NB4 (cell line): ENCODE results near the gene ARHGEF10L.
"Not testable (repeated sequence)": the region's sequence is repeated elsewhere in the genome, so short reads cannot be mapped to it uniquely, and the experiment has no call there.

ENCODE experiments used
- DNase-seq: peaks from one replicate; pipeline ENCODE4 v3.0.0; 2010; ENCODE audit warnings: low read depth
- H3K4me3 ChIP-seq: one replicate; pipeline ENCODE4 v1.5.1; 2011; ENCODE audit warnings: mild to moderate bottlenecking, low read depth, low read length, moderate library complexity
- CTCF ChIP-seq: IDR thresholded peaks from one replicate; pipeline ENCODE4 v1.5.1; 2012; ENCODE audit warnings: low read depth, low read length
- MAX ChIP-seq: IDR thresholded peaks from 2 replicates; pipeline ENCODE4 v1.6.1; 2011; ENCODE audit warnings: low read depth, low read length
- MYC ChIP-seq: IDR thresholded peaks from 2 replicates; pipeline ENCODE4 v1.6.1; 2011; ENCODE audit warnings: low read depth, low read length
- POLR2A ChIP-seq: IDR thresholded peaks from 2 replicates; pipeline ENCODE4 v1.6.1; 2011; ENCODE audit warnings: mild to moderate bottlenecking; ENCODE audit not compliant: insufficient read length; ENCODE audit errors: extremely low read depth

Gene ARHGEF10L

GRCh38 chr1:17502326-17502778 is 37.1 kb upstream of the ARHGEF10L start:
- DNase-seq, result peak; percentile 74
- TF ChIP-seq CTCF (peak; percentile 91), MAX (no peak)
- no peak overlapping the region for H3K4me3 ChIP-seq

- no peak for TF ChIP-seq MAX
- no peak for TF ChIP-seq POLR2A
- TF ChIP-seq CTCF, result no peak
- TF ChIP-seq MYC, result no peak
- DNase-seq, result no peak
- no peak overlapping the region for H3K4me3 ChIP-seq
Observed at GRCh38 chr1:17503146-17503545, 36.4 kb upstream of the ARHGEF10L start.

GRCh38 chr1:17507200-17507599 is 32.3 kb upstream of the ARHGEF10L start:
- H3K4me3 ChIP-seq, DNase-seq: not testable (repeated sequence)

GRCh38 chr1:17507915-17508314 is 31.6 kb upstream of the ARHGEF10L start:
- DNase-seq, result no peak
- TF ChIP-seq MYC (no peak), POLR2A (no peak), CTCF (no peak), MAX (no peak)
- H3K4me3 ChIP-seq, result no peak overlapping the region

- TF ChIP-seq POLR2A (no peak), CTCF (no peak), MYC (no peak), MAX (no peak)
- H3K4me3 ChIP-seq, result no peak overlapping the region
- DNase-seq, result peak; percentile 20
Observed at GRCh38 chr1:17509363-17509762, 30.1 kb upstream of the ARHGEF10L start.

GRCh38 chr1:17510138-17510537 is 29.4 kb upstream of the ARHGEF10L start:
- no peak for DNase-seq
- H3K4me3 ChIP-seq, result no peak overlapping the region
- TF ChIP-seq POLR2A (no peak), CTCF (no peak), MYC (no peak), MAX (no peak)
